SK-N-SH (cell line): ENCODE measurements around the gene C1QTNF8. TPM values are rescaled to one million over a fixed set of nuclear protein-coding genes. Genes with fewer than 3 reads are reported as not detected.

Experiments
- CTCF ChIA-PET: fragments of 300-600, 350-600 bp; formaldehyde crosslinking; extraction: SDS; loops from one replicate; lab custom pipeline; 2021; lab: Yijun Ruan, JAX
- POLR2A ChIA-PET: fragments of 350-600 bp; sonication (Branson Sonifier 250); formaldehyde crosslinking; extraction: SDS; loops from one replicate; lab custom pipeline; 2020; ENCODE audit warnings: antibody characterized with exemption, inconsistent platforms; lab: Yijun Ruan, JAX
- DNase-seq: peaks from one replicate; pipeline ENCODE4 v3.0.0; 2012
- H2AFZ ChIP-seq: fragments of 200-600 bp; sonication (generic); 2 replicates; pipeline ENCODE4 v1.8.1; 2016; ENCODE audit warnings: antibody characterized with exemption, mild to moderate bottlenecking, low read depth
- H3F3A ChIP-seq: fragments of 200-600 bp; sonication (generic); replicated peaks from 2 replicates; pipeline ENCODE3; 2016; ENCODE audit warnings: antibody characterized with exemption, mild to moderate bottlenecking; ENCODE audit not compliant: insufficient read depth
- H3K27ac ChIP-seq, 2 experiments: fragments of 200-500 bp in 1 of 2; fragments of 200-600 bp in 1 of 2; sonication (Bioruptor generic) in 1 of 2; sonication (generic), shearing (Covaris generic) in 1 of 2; 2 replicates each; pipeline versions ENCODE4 v1.5.1 to v1.6.1; 2014 to 2016; ENCODE audit warnings: low read depth in 2 of 2, inconsistent platforms in 1 of 2, low read length in 1 of 2, mild to moderate bottlenecking in 1 of 2, mixed read lengths in 1 of 2
- H3K27me3 ChIP-seq: fragments of 200-600 bp; sonication (generic), shearing (Covaris generic); 2 replicates; pipeline ENCODE4 v1.6.1; 2016; ENCODE audit warnings: mixed run types; ENCODE audit not compliant: insufficient read depth
- H3K36me3 ChIP-seq, 2 experiments: fragments of 200-500 bp in 1 of 2; fragments of 200-600 bp in 1 of 2; sonication (Bioruptor generic) in 1 of 2; sonication (generic) in 1 of 2; replicated peaks in 1 of 2; 2 replicates each; pipeline versions ENCODE3 to v1.5.1; 2014 to 2016; ENCODE audit warnings: low read length in 1 of 2, mild to moderate bottlenecking in 1 of 2; ENCODE audit not compliant: insufficient read depth in 2 of 2, control insufficient read depth in 1 of 2
- H3K4me1 ChIP-seq, 2 experiments: fragments of 200-500 bp in 1 of 2; fragments of 200-600 bp in 1 of 2; sonication (Bioruptor generic) in 1 of 2; sonication (generic), shearing (Covaris generic) in 1 of 2; 2 replicates each; pipeline versions ENCODE4 v1.5.1 to v1.6.1; 2014 to 2016; ENCODE audit warnings: low read depth in 1 of 2, low read length in 1 of 2, mixed run types in 1 of 2; ENCODE audit not compliant: insufficient read depth in 2 of 2, control insufficient read depth in 1 of 2
- H3K4me2 ChIP-seq: fragments of 200-600 bp; sonication (generic), shearing (Covaris generic); 2 replicates; pipeline ENCODE4 v1.6.1; 2017; ENCODE audit warnings: mixed run types
- H3K4me3 ChIP-seq, 2 experiments: fragments of 200-500 bp in 1 of 2; fragments of 200-600 bp in 1 of 2; sonication (Bioruptor generic) in 1 of 2; sonication (generic), shearing (Covaris generic) in 1 of 2; 2 replicates each; pipeline versions ENCODE4 v1.5.1 to v1.8.1; 2014 to 2016; ENCODE audit warnings: low read depth in 2 of 2, inconsistent platforms in 1 of 2, low read length in 1 of 2, mild to moderate bottlenecking in 1 of 2, mixed read lengths in 1 of 2, moderate library complexity in 1 of 2
- H3K79me2 ChIP-seq: fragments of 200-600 bp; sonication (generic); 2 replicates; pipeline ENCODE4 v1.8.1; 2017; ENCODE audit warnings: mild to moderate bottlenecking; ENCODE audit not compliant: insufficient read depth
- H3K9ac ChIP-seq: fragments of 200-600 bp; sonication (generic); 2 replicates; pipeline ENCODE4 v1.6.1; 2017; ENCODE audit warnings: mixed run types
- H3K9me2 ChIP-seq: fragments of 200-600 bp; sonication (generic); 2 replicates; pipeline ENCODE4 v1.6.1; 2017; ENCODE audit warnings: mixed run types
- H3K9me3 ChIP-seq: fragments of 200-600 bp; sonication (generic); 2 replicates; pipeline ENCODE4 v1.6.1; 2017; ENCODE audit warnings: mixed run types, mild to moderate bottlenecking, moderate library complexity
- H4K20me1 ChIP-seq: fragments of 200-600 bp; sonication (generic); 2 replicates; pipeline ENCODE4 v1.6.1; 2017; ENCODE audit warnings: mild to moderate bottlenecking, mixed run types; ENCODE audit not compliant: insufficient read depth
- ELF1 ChIP-seq: IDR thresholded peaks from 2 replicates; pipeline ENCODE4 v1.4.0; 2012
- FOSL2 ChIP-seq: IDR thresholded peaks from 2 replicates; pipeline ENCODE4 v1.4.0; 2012; ENCODE audit warnings: low read depth, mild to moderate bottlenecking, moderate library complexity, borderline replicate concordance
- FOXM1 ChIP-seq: IDR thresholded peaks from 2 replicates; pipeline ENCODE4 v1.4.0; 2012; ENCODE audit warnings: low read depth, mild to moderate bottlenecking
- GABPA ChIP-seq: IDR thresholded peaks from 2 replicates; pipeline ENCODE4 v1.4.0; 2012; ENCODE audit warnings: low read depth, mild to moderate bottlenecking
- JUND ChIP-seq: IDR thresholded peaks from 2 replicates; pipeline ENCODE4 v1.4.0; 2012
- MAX ChIP-seq: IDR thresholded peaks from 2 replicates; pipeline ENCODE4 v1.4.0; 2012; ENCODE audit warnings: low read depth
- MEF2A ChIP-seq: IDR thresholded peaks from 2 replicates; pipeline ENCODE4 v1.4.0; 2012; ENCODE audit warnings: low read depth, borderline replicate concordance
- NFIC ChIP-seq: IDR thresholded peaks from 2 replicates; pipeline ENCODE4 v1.4.0; 2012; ENCODE audit warnings: borderline replicate concordance
- PBX3 ChIP-seq: IDR thresholded peaks from 2 replicates; pipeline ENCODE4; 2012
- RAD21 ChIP-seq: IDR thresholded peaks from 2 replicates; pipeline ENCODE4 v1.6.1; 2012; ENCODE audit warnings: mild to moderate bottlenecking, low read length
- RFX5 ChIP-seq: IDR thresholded peaks from 2 replicates; pipeline ENCODE4 v1.6.1; 2012; ENCODE audit warnings: mild to moderate bottlenecking, improper control_type of control experiment, low read length
- RXRA ChIP-seq: IDR thresholded peaks from 2 replicates; pipeline ENCODE4 v1.4.0; 2012; ENCODE audit warnings: low read depth, mild to moderate bottlenecking, borderline replicate concordance
- SIN3A ChIP-seq: IDR thresholded peaks from 2 replicates; pipeline ENCODE4 v1.6.1; 2012; ENCODE audit warnings: low read depth, mild to moderate bottlenecking, low read length, moderate library complexity, borderline replicate concordance
- SMC3 ChIP-seq: IDR thresholded peaks from 2 replicates; pipeline ENCODE4 v1.6.1; 2012; ENCODE audit warnings: low read depth, low read length, improper control_type of control experiment
- TEAD4 ChIP-seq: IDR thresholded peaks from 2 replicates; pipeline ENCODE4 v1.4.0; 2012; ENCODE audit warnings: mild to moderate bottlenecking, borderline replicate concordance; ENCODE audit not compliant: insufficient read depth
- USF1 ChIP-seq: IDR thresholded peaks from 2 replicates; pipeline ENCODE4 v1.4.0; 2012; ENCODE audit warnings: low read depth, borderline replicate concordance
- YY1 ChIP-seq: IDR thresholded peaks from 2 replicates; pipeline ENCODE4 v1.4.0; 2012; ENCODE audit warnings: low read depth, mild to moderate bottlenecking
- WGBS: methylation state at CpG from one replicate; pipeline ENCODE4 v1.1.6; 2017; ENCODE audit warnings: low lambda C conversion rate; 5-methylcytosine and 5-hydroxymethylcytosine counted together
- polyA plus RNA-seq, 3 experiments: library from polyadenylated mRNA; depleted of rRNA; stranded (reverse); fragments of >200 nt; gene quantifications; 2 replicates each; pipeline ENCODE4 v1.2.3, GENCODE V29; 2012

Gene C1QTNF8
- polyA plus RNA-seq, 1 of the 3 experiments (the other 2 are of a cell fraction), result not detected

GRCh38 chr16:1135459-1135825 lies 39.4 kb upstream of the C1QTNF8 start:
- no peaks in the 10 kb centered on the region for H3F3A ChIP-seq
- peaks cover 69% of the 10 kb centered on the region for H3K27me3 ChIP-seq
- no peaks in the 10 kb centered on the region for H3K9me3 ChIP-seq
- H3K79me2 ChIP-seq, result no peaks in the 10 kb centered on the region
- POLR2A ChIA-PET, result no interaction called here
- H3K4me1 ChIP-seq, result no peaks in the 10 kb centered on the region
- H3K4me3 ChIP-seq, result no peak overlapping the region
- no peak overlapping the region for H2AFZ ChIP-seq
- H3K9me2 ChIP-seq, result no peaks in the 10 kb centered on the region
- H3K4me2 ChIP-seq, result no peak overlapping the region
- WGBS, result 45% methylated on average over 3 of the region's 3 CpGs
- H3K36me3 ChIP-seq, result no peaks in the 10 kb centered on the region
- no peak overlapping the region for H3K9ac ChIP-seq
- no peak overlapping the region for H3K27ac ChIP-seq
- no peaks in the 10 kb centered on the region for H4K20me1 ChIP-seq
- TF ChIP-seq MEF2A (no peak), PBX3 (no peak), NFIC (no peak), USF1 (no peak), JUND (no peak), TEAD4 (no peak), RFX5 (no peak), SMC3 (no peak), RXRA (no peak), FOXM1 (no peak), MAX (no peak), GABPA (no peak), FOSL2 (no peak), YY1 (no peak), RAD21 (no peak), ELF1 (no peak)
- CTCF ChIA-PET, result interaction anchor here (0.7 kb wide), 1 partner anchor 10 kb away, joined by 3 read pairs; no protein-coding TSS in a partner anchor
- DNase-seq, result no peak

DNA sequence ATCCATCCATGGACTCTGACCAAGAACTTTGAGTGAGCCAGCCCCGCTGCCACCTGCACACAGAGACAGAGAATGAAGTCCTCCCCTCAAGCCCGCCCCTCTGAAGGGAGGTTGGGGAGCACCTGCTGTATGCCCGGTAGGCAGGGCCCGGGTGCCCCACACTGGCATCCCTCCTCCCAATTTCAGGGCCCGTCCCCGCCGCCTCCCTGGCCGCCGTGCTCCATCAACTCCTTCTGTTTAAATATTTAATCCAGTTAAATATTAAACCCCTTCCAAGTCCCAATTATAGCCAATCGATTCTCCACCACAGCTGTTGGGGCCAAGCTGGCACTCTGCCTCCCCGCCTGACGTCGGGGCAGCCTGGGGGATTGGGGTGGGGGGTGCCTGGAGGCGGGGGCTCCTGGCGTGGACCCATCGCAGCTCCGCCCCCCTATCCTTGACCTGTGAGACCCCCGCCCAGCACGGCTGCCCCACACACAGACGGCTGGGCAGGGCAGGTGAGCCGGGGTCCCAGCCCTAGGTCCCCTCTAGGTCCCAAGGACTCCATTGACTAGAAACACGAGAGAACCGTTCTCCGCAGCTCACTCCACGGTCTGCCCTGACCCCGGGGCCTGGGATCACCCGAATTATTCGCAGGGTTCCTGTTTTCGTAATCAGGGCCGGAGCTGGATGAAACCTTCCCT lies 38.9 kb upstream of the C1QTNF8 start:
- Histone ChIP-seq H3K9me3 (no peaks in the 10 kb centered on the region), H3K27me3 (peaks cover 64% of the 10 kb centered on the region), H3K9ac (no peak overlapping the region), H3K4me2 (no peak overlapping the region), H3K4me3 (no peak overlapping the region), H4K20me1 (no peaks in the 10 kb centered on the region), H3K4me1 (no peaks in the 10 kb centered on the region), H3F3A (no peaks in the 10 kb centered on the region), H3K79me2 (no peaks in the 10 kb centered on the region), H3K9me2 (no peaks in the 10 kb centered on the region), H2AFZ (no peak overlapping the region), H3K27ac (no peak overlapping the region), H3K36me3 (no peaks in the 10 kb centered on the region)
- no peak for TF ChIP-seq SIN3A
- CTCF ChIA-PET, result interaction anchor here (0.7 kb wide), 1 partner anchor 9 kb away, joined by 3 read pairs; no protein-coding TSS in a partner anchor
- DNase-seq, result no peak
- POLR2A ChIA-PET, result no interaction called here
- 21% methylated on average over 16 of the region's 30 CpGs for WGBS
